ENCODE data around the gene CGB1. TPM values are rescaled to one million over a fixed set of nuclear protein-coding genes. Genes with fewer than 3 reads are reported as not detected.

Gene CGB1
- total and polyA plus RNA-seq, 2 of the 8 experiments (the other 6 are each of a cell fraction or from before 2014, with no cell fraction given) = not detected

DNA sequence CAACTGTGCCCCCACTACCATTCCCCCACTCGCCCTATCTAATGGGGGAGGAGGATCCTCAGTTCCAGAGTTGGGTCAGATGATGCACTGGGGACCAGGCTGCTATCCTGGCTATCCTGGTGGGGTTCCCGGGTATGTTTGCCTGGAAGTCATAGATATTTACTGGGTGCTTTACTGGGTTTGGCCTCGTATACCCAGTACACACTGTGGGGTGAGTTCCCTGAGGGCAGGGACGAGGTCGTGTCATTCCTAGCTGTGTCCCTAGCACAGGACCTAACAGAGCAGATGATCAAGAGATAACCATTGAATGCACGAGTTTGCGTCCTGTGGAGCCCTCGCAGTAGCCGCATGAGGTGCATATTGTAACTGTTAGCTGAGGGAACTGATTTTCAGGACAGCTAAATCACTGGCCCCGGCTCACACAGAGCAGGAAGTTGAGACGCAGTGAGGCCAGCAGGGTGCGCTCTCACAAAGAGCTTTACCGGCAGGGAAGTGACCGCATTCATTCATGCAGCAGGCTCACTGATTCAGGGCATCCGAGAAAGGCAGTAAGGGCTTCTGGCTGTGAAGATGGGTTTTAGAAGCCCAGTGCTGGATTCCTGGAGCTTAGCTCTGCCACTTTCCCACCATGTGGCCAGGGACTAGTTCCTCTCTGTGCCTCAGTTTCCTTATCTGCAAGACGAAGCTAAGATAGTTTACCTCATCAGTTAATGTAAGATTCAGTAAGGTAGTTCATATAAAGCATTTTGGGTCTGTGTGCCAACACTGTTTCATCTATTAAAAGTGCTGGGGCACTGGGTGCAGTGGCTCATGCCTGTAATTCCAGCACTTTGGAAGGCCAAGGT, 37.0 kb downstream of the CGB1 start (continued):
- TF ChIP-seq SIN3A (conservative IDR thresholded peaks at IDR 0.05 in 1 of 2, IDR thresholded peaks at IDR 0.05 in 1 of 2; ENCODE audit: low read depth in 1 of 2, low read length in 2 of 2) (0 out of 4 replicates have a peak, but pooled peaks of 1 of the 2 experiments have one; percentile 37), JUND (IDR thresholded peaks at IDR 0.05; ENCODE audit: low read length) (no peak), MAFK (IDR thresholded peaks at IDR 0.05; ENCODE audit: low read depth, low read length) (no peak), POU5F1 (IDR thresholded peaks at IDR 0.05; ENCODE audit: low read depth, low read length) (no peak)
- TF ChIP-seq, protein P1, sequence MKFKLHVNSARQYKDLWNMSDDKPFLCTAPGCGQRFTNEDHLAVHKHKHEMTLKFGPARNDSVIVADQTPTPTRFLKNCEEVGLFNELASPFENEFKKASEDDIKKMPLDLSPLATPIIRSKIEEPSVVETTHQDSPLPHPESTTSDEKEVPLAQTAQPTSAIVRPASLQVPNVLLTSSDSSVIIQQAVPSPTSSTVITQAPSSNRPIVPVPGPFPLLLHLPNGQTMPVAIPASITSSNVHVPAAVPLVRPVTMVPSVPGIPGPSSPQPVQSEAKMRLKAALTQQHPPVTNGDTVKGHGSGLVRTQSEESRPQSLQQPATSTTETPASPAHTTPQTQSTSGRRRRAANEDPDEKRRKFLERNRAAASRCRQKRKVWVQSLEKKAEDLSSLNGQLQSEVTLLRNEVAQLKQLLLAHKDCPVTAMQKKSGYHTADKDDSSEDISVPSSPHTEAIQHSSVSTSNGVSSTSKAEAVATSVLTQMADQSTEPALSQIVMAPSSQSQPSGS (IDR thresholded peaks at IDR 0.05; ENCODE audit: low read length) = no peak
- TF ChIP-seq, protein P2, sequence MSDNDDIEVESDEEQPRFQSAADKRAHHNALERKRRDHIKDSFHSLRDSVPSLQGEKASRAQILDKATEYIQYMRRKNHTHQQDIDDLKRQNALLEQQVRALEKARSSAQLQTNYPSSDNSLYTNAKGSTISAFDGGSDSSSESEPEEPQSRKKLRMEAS (IDR thresholded peaks at IDR 0.05) = no peak

Measured in H1 (cell line).